K562 (cell line): ENCODE data around the gene SLC39A13. TPM values are rescaled to one million over a fixed set of nuclear protein-coding genes. Genes with fewer than 3 reads are reported as not detected.

Experiments used
- CHCHD3 ChIP-seq: fragments of 250-450 bp; sonication (Bioruptor Pico); IDR thresholded peaks from 2 replicates; pipeline ENCODE4 v2.1.2; 2022; ENCODE audit warnings: mild to moderate bottlenecking
- CTCFL ChIP-seq: IDR thresholded peaks from 2 replicates; pipeline ENCODE4 v1.6.1; 2011; ENCODE audit warnings: borderline replicate concordance, low read depth, mild to moderate bottlenecking, moderate library complexity, low read length; ENCODE audit not compliant: insufficient read depth, poor library complexity, severe bottlenecking
- ELK1 ChIP-seq: sonication (generic); formaldehyde crosslinking; IDR thresholded peaks from 2 replicates; pipeline ENCODE4 v1.8.1; 2022; ENCODE audit warnings: missing genetic modification reagents
- KLF13 ChIP-seq: fragments of 450-650 bp; IDR thresholded peaks from 2 replicates; pipeline ENCODE4 v1.6.1; 2016; ENCODE audit warnings: missing genetic modification characterization, low read depth, mild to moderate bottlenecking, missing compliant biosample characterization, moderate library complexity, borderline replicate concordance
- MNT ChIP-seq, 2 experiments: fragments of 450-650 bp; conservative IDR thresholded peaks; 2 replicates each; pipeline ENCODE4 v1.6.1; 2017; ENCODE audit warnings: mild to moderate bottlenecking in 2 of 2, moderate library complexity in 2 of 2
- NONO ChIP-seq, 2 experiments: fragments of 200-400 bp in 1 of 2; fragments of 450-650 bp in 1 of 2; formaldehyde crosslinking in 1 of 2; IDR thresholded peaks; 2 replicates each; pipeline ENCODE4 v1.6.1; 2017; ENCODE audit warnings: low read depth in 2 of 2, mild to moderate bottlenecking in 2 of 2, moderate library complexity in 2 of 2, low read length in 1 of 2
- NR2C2 ChIP-seq, 2 experiments: fragments of 200-800 bp in 1 of 2; sonication (Bioruptor generic) in 1 of 2; sonication (generic) in 1 of 2; formaldehyde crosslinking in 1 of 2; IDR thresholded peaks; 2 replicates each; pipeline versions ENCODE4 v1.6.1 to v1.8.0; 2016 to 2022; ENCODE audit warnings: mild to moderate bottlenecking in 1 of 2, missing compliant biosample characterization in 1 of 2, missing genetic modification characterization in 1 of 2, missing genetic modification reagents in 1 of 2
- PHF21A ChIP-seq: fragments of 450-650 bp; IDR thresholded peaks from 2 replicates; pipeline ENCODE4 v1.6.1; 2017; ENCODE audit warnings: low read depth, borderline replicate concordance
- RNF2 ChIP-seq: sonication (generic); IDR thresholded peaks from 2 replicates; pipeline ENCODE4 v1.6.1; 2016
- SRSF3 ChIP-seq: fragments of 200-400 bp; formaldehyde crosslinking; IDR thresholded peaks from 2 replicates; pipeline ENCODE4 v1.6.1; 2016; ENCODE audit warnings: mild to moderate bottlenecking, low read length, moderate library complexity; ENCODE audit not compliant: insufficient read depth
- TAF1 ChIP-seq: IDR thresholded peaks from 2 replicates; pipeline ENCODE4 v1.6.1; 2011; ENCODE audit warnings: mild to moderate bottlenecking, low read length, moderate library complexity; ENCODE audit not compliant: insufficient read depth, control insufficient read depth, severe bottlenecking; ENCODE audit errors: extremely low read depth
- ZFP30 ChIP-seq: fragments of 250-450 bp; sonication (Bioruptor Pico); IDR thresholded peaks from 2 replicates; pipeline ENCODE4 v1.8.0; 2022; ENCODE audit warnings: moderate library complexity, mild to moderate bottlenecking, inconsistent platforms, borderline replicate concordance
- ZNF12 ChIP-seq: sonication (generic); formaldehyde crosslinking; IDR thresholded peaks from 2 replicates; pipeline ENCODE4 v1.4.0; 2020; ENCODE audit warnings: mild to moderate bottlenecking, missing genetic modification reagents
- polyA plus RNA-seq, 8 experiments: library from polyadenylated mRNA; depleted of rRNA in 4 of 8; stranded (reverse) in 5 of 8; unstranded in 3 of 8; fragments of >200 nt; fragmentation: Nextera tagmentation in 2 of 8; fragmentation: Illumina TruSeq in 1 of 8; extraction: Ambion mirVana in 2 of 8; extraction: Trizol in 1 of 8; gene quantifications; 2 replicates each; pipeline versions ENCODE4 v1.2.1 to v1.2.3, GENCODE V29; 2011 to 2014; ENCODE audit warnings: inconsistent platforms in 1 of 8, missing spikeins in 1 of 8
- total RNA-seq, 7 experiments: library from RNA; depleted of rRNA in 6 of 7; stranded (reverse); fragments of >200 nt in 6 of 7; fragmentation: Illumina TruSeq in 2 of 7; extraction: Trizol in 2 of 7; gene quantifications; 2 replicates each; pipeline versions ENCODE4 v1.2.1 to v1.2.3, GENCODE V29; 2011 to 2021; ENCODE audit warnings: low replicate concordance in 1 of 7
- TF ChIP-seq, protein P1 (sequence below): fragments of 250-450 bp; sonication (Bioruptor Pico); IDR thresholded peaks from 2 replicates; pipeline ENCODE4 v1.6.1; 2021; ENCODE audit warnings: mild to moderate bottlenecking
- TF ChIP-seq, protein P2 (sequence below): fragments of 450-650 bp; IDR thresholded peaks from 2 replicates; pipeline ENCODE4 v1.7.0; 2016; ENCODE audit warnings: borderline replicate concordance

The SLC39A13 gene
- total and polyA plus RNA-seq, 9 of the 15 experiments (the other 6 are each of a cell fraction or from before 2014, with no cell fraction given): 0.17 to 15.9 (median 3.2) TPM

- TF ChIP-seq ELK1 (CRISPR knock-in tag) (no peak), ZNF12 (CRISPR knock-in tag) (no peak; the same call in none of the 2 replicates), SRSF3 (no peak), NONO (IDR thresholded peaks at IDR 0.05; ENCODE audit: low read depth in 2 of 2, low read length in 1 of 2) (peak in 1 of 2 experiments; percentile 58; a peak in 2 of 4 replicates), CHCHD3 (CRISPR knock-in tag) (0 out of 2 replicates have a peak, but pooled peaks have one; percentile 49), RNF2 (0 out of 2 replicates have a peak, but pooled peaks have one; percentile 32), PHF21A (peak; percentile 57; the same call in 1 of the 2 replicates), KLF13 (peak; percentile 18; the same call in 1 of the 2 replicates), CTCFL (no peak), ZFP30 (CRISPR knock-in tag) (no peak), MNT (conservative IDR thresholded peaks at IDR 0.05) (peak; percentile 79 to 90), TAF1 (peak; percentile 97), NR2C2 (CRISPR knock-in tag; IDR thresholded peaks at IDR 0.05) (no peak), NR2C2 (tag; IDR thresholded peaks at IDR 0.05) (peak; percentile 80)
- TF ChIP-seq, protein P1, sequence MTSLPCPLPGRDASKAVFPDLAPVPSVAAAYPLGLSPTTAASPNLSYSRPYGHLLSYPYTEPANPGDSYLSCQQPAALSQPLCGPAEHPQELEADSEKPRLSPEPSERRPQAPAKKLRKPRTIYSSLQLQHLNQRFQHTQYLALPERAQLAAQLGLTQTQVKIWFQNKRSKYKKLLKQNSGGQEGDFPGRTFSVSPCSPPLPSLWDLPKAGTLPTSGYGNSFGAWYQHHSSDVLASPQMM (CRISPR knock-in tag): no peak
- TF ChIP-seq, protein P2, sequence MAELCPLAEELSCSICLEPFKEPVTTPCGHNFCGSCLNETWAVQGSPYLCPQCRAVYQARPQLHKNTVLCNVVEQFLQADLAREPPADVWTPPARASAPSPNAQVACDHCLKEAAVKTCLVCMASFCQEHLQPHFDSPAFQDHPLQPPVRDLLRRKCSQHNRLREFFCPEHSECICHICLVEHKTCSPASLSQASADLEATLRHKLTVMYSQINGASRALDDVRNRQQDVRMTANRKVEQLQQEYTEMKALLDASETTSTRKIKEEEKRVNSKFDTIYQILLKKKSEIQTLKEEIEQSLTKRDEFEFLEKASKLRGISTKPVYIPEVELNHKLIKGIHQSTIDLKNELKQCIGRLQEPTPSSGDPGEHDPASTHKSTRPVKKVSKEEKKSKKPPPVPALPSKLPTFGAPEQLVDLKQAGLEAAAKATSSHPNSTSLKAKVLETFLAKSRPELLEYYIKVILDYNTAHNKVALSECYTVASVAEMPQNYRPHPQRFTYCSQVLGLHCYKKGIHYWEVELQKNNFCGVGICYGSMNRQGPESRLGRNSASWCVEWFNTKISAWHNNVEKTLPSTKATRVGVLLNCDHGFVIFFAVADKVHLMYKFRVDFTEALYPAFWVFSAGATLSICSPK: 0 out of 2 replicates have a peak, but pooled peaks have one; percentile 52
Measured at GRCh38 chr11:47426062-47426956, 17.9 kb downstream of the SLC39A13 start, which contains the start of gene PSMC3 (continued).
